ENCODE measurements around the gene CPSF7.
A peak's percentile ranks its signal among the peaks of the same experiment; 100 is the strongest.
"Not testable (repeated sequence)": the region's sequence is repeated elsewhere in the genome, so short reads cannot be mapped to it uniquely, and the experiment has no call there.

Gene CPSF7

GRCh38 chr11:61439615-61440014, 9.8 kb upstream of the CPSF7 start:
- no peak for DNase-seq

- DNase-seq: no peak
Observed at GRCh38 chr11:61437496-61437895, 7.7 kb upstream of the CPSF7 start.

GRCh38 chr11:61430839-61431238, 1.1 kb upstream of the CPSF7 start:
- not testable (repeated sequence) for DNase-seq

- DNase-seq: peak; percentile 46 to 88
Observed at GRCh38 chr11:61429346-61429690, 457 bp downstream of the CPSF7 start.

GRCh38 chr11:61425367-61426131, 4.2 kb downstream of the CPSF7 start:
- no peak for DNase-seq

GRCh38 chr11:61422226-61422625, 7.5 kb downstream of the CPSF7 start:
- DNase-seq: no peak

DNA sequence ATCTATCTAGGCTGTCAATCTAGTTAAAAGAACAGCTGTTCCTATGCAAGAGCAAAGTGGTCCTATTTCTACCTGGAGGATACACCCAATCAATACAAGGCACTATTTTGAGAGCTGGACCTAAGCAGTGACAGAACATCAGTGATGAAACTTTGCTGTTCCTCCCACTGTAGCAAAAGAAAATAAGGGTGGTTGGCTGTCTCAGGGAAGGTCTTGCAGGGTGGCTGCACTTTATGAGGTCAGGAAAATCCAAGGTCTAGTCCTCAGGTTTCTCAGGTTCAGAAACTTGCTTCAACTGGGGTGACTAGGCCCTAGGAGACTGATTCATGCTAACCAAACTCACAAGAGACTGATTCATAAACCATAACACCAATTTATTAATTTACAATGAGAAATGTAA, 11.6 kb downstream of the CPSF7 start:
- DNase-seq: no peak

DNA sequence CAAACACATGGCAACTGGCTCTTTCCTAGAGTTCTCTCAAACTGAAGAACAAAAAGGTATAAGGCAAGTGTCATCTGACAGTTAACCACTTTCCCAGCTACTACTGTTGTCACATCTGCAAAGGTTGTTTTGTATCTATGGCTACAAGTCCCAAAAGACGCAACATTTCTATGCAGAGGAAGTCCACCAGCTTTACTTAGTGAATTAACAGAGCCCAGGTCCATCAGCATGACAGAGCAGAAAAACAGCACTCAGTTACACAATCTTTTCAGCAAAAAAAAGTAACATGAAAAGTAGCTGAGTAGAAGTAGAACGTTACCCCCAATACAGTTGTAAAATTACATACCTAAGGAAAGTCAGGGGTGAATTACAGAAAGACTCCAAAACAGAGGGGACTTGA, 12.1 kb downstream of the CPSF7 start:
- DNase-seq: peak in 1 of 2 donors; percentile 58

- DNase-seq: no peak
Observed at GRCh38 chr11:61416941-61417340, 12.8 kb downstream of the CPSF7 start.

DNA sequence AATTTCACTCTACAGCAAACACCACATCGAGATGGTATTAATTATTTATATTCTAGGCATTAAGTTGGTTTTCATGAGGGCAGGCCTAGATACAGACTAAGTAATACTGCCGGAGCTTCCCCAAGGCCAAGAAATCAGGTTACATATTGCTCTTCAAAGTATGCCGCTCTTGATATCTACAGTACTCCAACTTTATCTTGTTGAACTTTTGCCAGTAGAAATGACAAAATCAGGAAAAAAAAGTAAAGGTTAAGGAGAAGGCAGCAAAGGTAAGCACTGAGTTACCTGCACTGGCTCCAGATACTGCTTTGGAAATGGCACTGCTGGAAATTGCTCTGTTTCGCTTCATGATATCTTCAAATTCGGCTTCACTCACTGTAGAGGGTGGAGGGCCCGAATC, 14.4 kb downstream of the CPSF7 start:
- DNase-seq: no peak

DNA sequence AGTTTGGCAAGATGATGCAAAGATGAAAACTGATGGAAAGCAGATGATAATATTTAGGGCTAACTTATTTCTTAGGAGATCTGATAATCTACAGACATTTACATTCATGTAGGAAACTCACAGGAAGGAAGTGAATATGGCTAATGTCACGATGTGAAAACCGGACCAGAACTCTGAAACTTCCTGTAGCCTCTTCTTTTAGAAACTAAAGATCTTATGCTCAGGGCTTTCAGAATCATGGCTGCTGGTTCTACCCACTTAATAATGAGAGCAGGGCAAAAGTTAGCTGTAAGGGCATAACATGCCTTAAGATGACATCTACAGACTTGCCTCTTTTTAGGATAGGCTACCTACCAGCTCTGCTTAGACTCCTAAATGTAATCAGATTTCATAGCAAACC, 15.2 kb downstream of the CPSF7 start:
- DNase-seq: no peak

DNA sequence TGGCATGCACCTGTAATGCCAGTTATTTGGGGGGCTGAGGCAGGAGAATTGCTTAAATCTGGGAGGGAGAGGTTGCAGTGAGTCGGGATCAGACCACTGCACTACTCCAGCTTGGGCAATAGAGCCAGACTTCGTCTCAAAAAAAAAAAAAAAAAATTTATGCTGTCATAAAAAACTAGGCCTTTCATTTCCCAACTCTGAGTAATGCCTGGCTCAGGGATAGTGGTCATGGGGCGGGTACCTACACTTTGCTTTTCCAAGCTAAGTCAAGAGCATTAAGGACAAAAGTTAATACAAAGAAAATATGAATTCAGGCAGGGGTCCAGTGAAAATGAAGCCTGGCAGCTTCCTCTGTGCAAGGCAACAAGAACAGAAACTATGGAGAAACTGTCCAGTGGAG, 16.3 kb downstream of the CPSF7 start:
- no peak for DNase-seq

DNA sequence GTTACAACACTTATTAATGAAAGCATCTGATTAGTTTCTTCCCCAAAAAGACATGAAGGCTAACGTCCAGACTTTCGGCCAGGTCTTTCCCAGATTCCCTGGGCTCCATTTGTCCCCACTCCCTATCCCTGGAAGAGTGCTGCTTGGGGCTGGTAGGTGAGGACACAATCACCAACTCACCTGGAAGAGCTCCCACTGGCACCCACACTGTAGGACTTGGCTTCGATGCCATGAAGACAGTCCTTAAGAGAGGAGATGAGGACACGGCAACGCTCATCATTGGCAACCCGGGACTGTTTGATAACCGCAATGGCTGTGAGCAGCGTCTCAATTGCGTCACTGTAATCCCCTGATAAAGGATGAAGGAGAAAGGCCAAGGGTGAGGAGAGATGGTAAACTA, 18.2 kb downstream of the CPSF7 start:
- DNase-seq: no peak

GRCh38 chr11:61406991-61407728, 22.6 kb downstream of the CPSF7 start:
- no peak for DNase-seq

DNA sequence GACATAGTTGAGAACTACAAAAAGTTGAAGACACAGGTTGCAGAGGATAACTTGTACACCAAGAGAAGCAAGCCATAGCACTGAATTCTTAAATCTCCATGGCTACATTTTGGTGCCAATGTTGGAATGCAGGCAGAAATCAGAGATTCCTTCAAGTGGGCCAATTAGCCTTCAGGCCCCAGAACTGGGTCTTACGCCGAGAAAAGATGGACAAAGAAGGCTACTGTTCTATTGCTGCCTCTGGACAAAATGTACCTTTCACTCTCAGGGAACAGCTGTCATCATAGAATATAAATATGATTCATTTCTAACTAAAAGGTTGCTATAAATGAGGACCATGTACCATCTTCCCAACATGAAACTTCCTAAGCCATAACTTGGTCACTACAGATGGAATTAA, 23.7 kb downstream of the CPSF7 start:
- DNase-seq: no peak

DNA sequence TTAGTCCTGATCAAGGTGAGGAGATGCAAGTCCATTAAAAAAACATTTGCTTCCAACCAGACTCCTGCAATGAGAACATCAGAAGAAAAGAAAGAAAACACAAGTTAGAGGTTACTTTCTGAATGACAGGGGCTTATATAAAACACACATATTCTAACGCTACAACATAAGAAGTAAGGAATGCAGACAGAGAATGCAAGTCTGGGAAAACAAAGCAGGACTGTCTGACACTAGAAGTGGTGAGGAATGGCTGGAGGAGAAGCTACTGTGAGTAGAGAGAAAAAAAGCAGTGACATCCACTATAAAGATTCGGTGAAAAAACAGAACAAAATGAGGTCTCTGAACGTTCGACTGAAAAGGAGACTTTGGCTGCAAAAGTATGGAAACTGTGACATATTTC, 25.1 kb downstream of the CPSF7 start:
- no peak for DNase-seq

DNA sequence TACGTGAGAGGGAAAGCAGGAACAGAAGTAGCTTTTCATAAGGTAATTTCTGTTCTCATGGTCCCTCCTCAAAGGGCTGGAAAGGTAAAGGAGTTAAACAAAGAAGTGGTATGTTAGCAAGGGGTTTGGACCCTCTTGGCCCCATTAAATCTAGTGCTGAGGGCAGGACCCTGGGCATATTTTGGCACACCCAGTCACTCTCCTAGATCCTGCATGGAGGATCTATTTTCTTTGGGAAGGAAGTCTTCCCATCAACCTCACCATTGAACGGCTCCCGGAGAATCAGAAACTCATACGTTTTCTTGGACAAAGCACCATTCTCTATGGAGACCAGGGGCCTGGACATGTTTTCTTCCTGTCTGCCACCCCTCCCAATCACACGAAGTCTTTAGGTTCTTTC, 25.7 kb downstream of the CPSF7 start:
- no peak for DNase-seq

GRCh38 chr11:61403658-61404057, 26.1 kb downstream of the CPSF7 start:
- no peak for DNase-seq

DNA sequence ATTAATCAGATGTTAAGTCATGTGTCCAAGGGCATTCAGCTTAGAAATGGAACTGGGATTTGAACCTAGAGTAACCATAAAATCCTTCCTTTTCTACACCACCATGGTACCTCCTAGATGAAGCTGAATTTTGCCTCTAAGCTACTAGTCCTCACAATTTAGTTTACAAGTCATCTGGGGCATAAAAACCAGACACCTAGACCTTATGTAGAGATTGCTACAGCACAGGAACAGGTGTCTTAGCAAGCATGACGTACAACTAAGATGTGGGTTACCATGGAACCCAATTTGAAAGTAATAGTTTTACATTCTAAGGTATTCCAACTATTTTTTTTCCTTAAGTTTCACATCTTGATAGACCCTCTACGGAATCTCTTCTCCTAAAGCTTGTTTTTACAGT, 28.2 kb downstream of the CPSF7 start:
- no peak for DNase-seq

DNA sequence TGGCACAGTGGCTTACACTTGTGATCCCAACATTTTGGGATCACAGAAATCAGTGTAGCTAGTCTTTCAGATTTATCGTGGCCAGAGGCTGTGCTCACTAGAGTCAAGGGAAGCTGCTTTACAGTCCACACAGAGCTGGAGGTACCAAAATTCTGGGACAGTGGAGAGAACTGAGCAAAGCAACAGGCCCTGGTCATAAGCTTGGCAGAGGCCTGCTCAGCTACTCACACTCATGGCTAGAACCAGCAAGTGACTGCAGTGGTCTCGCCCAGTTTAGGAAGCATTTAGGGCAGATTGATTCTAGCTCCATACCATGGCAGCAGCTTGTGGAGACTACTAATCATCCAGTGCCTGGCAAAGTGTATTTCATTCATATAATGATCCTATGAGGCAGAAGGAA, 28.6 kb downstream of the CPSF7 start:
- DNase-seq: no peak

- no peak for DNase-seq
Observed at GRCh38 chr11:61392981-61393595, 36.7 kb downstream of the CPSF7 start.

DNA sequence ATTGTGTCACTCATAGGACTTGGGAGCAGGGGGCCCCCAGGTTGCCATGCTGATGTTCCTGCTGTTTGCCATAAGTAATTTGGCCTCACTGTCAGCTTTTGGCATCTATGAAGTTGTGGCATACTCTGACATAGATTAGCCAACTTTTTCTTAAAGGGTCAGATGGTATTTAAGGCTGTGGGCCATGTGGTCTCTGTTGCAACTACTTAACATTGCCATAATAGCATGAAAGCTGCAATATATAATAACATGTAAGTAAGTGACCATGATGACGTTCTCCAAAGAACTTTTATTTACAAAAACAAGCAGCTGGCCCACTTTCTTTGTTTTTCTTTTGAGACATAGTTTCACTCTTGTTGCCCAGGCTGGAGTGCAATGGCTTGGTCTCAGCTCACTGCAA, 39.6 kb downstream of the CPSF7 start:
- DNase-seq: no peak

GRCh38 chr11:61384271-61385242, 45.2 kb downstream of the CPSF7 start:
- no peak for DNase-seq

Data from bone marrow (tissue), 2 donors.